IMR-90 (cell line): ENCODE results near the gene TEX53. TPM values are rescaled to one million over a fixed set of nuclear protein-coding genes. Genes with fewer than 3 reads are reported as not detected.

Experiments
- ATAC-seq: fragments of 200-7000 bp; cut with Tn5 transposase; 2 replicates; pipeline ENCODE4 v1.9.1; 2020; ENCODE audit warnings: low read depth, mild to moderate bottlenecking, moderate library complexity
- BruUV-seq: library from RNA; stranded (reverse); fragments of 400-500 nt; replicated peaks from 2 replicates; lab custom pipeline; 2021; lab: Mats Ljungman, UMichigan
- CTCF ChIA-PET: fragments of 300-600 bp; formaldehyde crosslinking; extraction: SDS; loops from one replicate; lab custom pipeline; 2021; ENCODE audit warnings: antibody characterized with exemption; lab: Yijun Ruan, JAX
- POLR2A ChIA-PET: fragments of 300-600 bp; sonication (Branson Sonifier 250); formaldehyde crosslinking; loops from one replicate; lab custom pipeline; 2022; ENCODE audit warnings: antibody characterized with exemption; ENCODE audit not compliant: unreplicated experiment; lab: Charles Lee
- DNase-seq: peaks from one replicate; pipeline ENCODE4 v3.0.0; 2013
- H2AFZ ChIP-seq: replicated peaks from 2 replicates; pipeline ENCODE3; 2013; ENCODE audit warnings: low read length, mild to moderate bottlenecking; ENCODE audit not compliant: poor library complexity
- H2AK5ac ChIP-seq: 2 replicates; pipeline ENCODE4 v1.6.1; 2013; ENCODE audit warnings: low read depth, low read length, inconsistent platforms
- H2AK9ac ChIP-seq: replicated peaks from 2 replicates; pipeline ENCODE3; 2013; ENCODE audit warnings: mild to moderate bottlenecking, low read depth, low read length, moderate library complexity; ENCODE audit not compliant: poor library complexity
- H2BK120ac ChIP-seq: 2 replicates; pipeline ENCODE4 v1.6.1; 2013; ENCODE audit warnings: low read depth, low read length, inconsistent platforms
- H2BK15ac ChIP-seq: 3 replicates; pipeline ENCODE4 v1.6.1; 2013; ENCODE audit warnings: low read depth, low read length, inconsistent platforms
- H2BK20ac ChIP-seq: 2 replicates; pipeline ENCODE4 v1.6.1; 2013; ENCODE audit warnings: low read depth, mild to moderate bottlenecking, inconsistent platforms, low read length, moderate library complexity
- H2BK5ac ChIP-seq: 2 replicates; pipeline ENCODE4 v1.6.1; 2013; ENCODE audit warnings: mild to moderate bottlenecking, low read depth, low read length, inconsistent platforms; ENCODE audit not compliant: poor library complexity, severe bottlenecking
- H3K14ac ChIP-seq: replicated peaks from 2 replicates; pipeline ENCODE4 v1.6.1; 2013; ENCODE audit warnings: low read depth, low read length, inconsistent platforms
- H3K18ac ChIP-seq: 2 replicates; pipeline ENCODE4 v1.6.1; 2013; ENCODE audit warnings: low read depth, low read length, control low read depth
- H3K23ac ChIP-seq: 2 replicates; pipeline ENCODE4 v1.6.1; 2013; ENCODE audit warnings: low read depth, low read length, inconsistent platforms
- H3K27ac ChIP-seq: 2 replicates; pipeline ENCODE4 v1.5.1; 2013; ENCODE audit warnings: mild to moderate bottlenecking, control low read depth, low read length; ENCODE audit not compliant: insufficient read depth
- H3K27me3 ChIP-seq: 2 replicates; pipeline ENCODE4 v1.6.1; 2013; ENCODE audit warnings: low read length; ENCODE audit not compliant: control insufficient read depth, insufficient read depth
- H3K36me3 ChIP-seq: 2 replicates; pipeline ENCODE4 v1.6.1; 2013; ENCODE audit warnings: low read length, mixed read lengths; ENCODE audit not compliant: control insufficient read depth, insufficient read depth
- H3K4ac ChIP-seq: 2 replicates; pipeline ENCODE4 v1.6.1; 2013; ENCODE audit warnings: low read depth, low read length, inconsistent platforms
- H3K4me1 ChIP-seq: 2 replicates; pipeline ENCODE4 v1.6.1; 2013; ENCODE audit warnings: low read length, mixed read lengths; ENCODE audit not compliant: control insufficient read depth, insufficient read depth
- H3K4me2 ChIP-seq: 2 replicates; pipeline ENCODE4 v1.6.1; 2013; ENCODE audit warnings: low read depth, mild to moderate bottlenecking, control low read depth, low read length, moderate library complexity
- H3K4me3 ChIP-seq: 2 replicates; pipeline ENCODE4 v1.5.1; 2013; ENCODE audit warnings: low read depth, mild to moderate bottlenecking, control low read depth, low read length, moderate library complexity; ENCODE audit not compliant: insufficient read depth
- H3K56ac ChIP-seq: 2 replicates; pipeline ENCODE4 v1.6.1; 2013; ENCODE audit warnings: low read length, inconsistent platforms; ENCODE audit not compliant: insufficient read depth; ENCODE audit errors: extremely low read depth
- H3K79me1 ChIP-seq, 2 experiments: 2 replicates each; pipeline ENCODE4 v1.6.1; 2013; ENCODE audit warnings: low read length in 2 of 2, inconsistent platforms in 1 of 2, low read depth in 1 of 2
- H3K9ac ChIP-seq: 2 replicates; pipeline ENCODE4 v1.6.1; 2013; ENCODE audit warnings: low read depth, low read length, control low read depth
- H3K9me1 ChIP-seq: 2 replicates; pipeline ENCODE4 v1.6.1; 2013; ENCODE audit warnings: low read length, inconsistent platforms; ENCODE audit not compliant: insufficient read depth
- H3K9me3 ChIP-seq: 2 replicates; pipeline ENCODE4 v1.6.1; 2013; ENCODE audit warnings: low read length; ENCODE audit not compliant: control insufficient read depth, insufficient read depth
- H4K20me1 ChIP-seq: 2 replicates; pipeline ENCODE4 v1.6.1; 2013; ENCODE audit warnings: low read length, inconsistent platforms; ENCODE audit not compliant: insufficient read depth
- H4K5ac ChIP-seq: 2 replicates; pipeline ENCODE4 v1.6.1; 2013; ENCODE audit warnings: mild to moderate bottlenecking, low read depth, low read length, control low read depth
- H4K8ac ChIP-seq, 2 experiments: 2 replicates each; pipeline ENCODE4 v1.6.1; 2013; ENCODE audit warnings: low read depth in 2 of 2, low read length in 2 of 2, control low read depth in 1 of 2, inconsistent platforms in 1 of 2
- H4K91ac ChIP-seq: 2 replicates; pipeline ENCODE4 v1.6.1; 2013; ENCODE audit warnings: low read depth, low read length, inconsistent platforms; ENCODE audit not compliant: insufficient read depth
- BHLHE40 ChIP-seq: fragments of 150-350 bp; IDR thresholded peaks from 2 replicates; pipeline ENCODE4 v1.6.1; 2016; ENCODE audit warnings: mild to moderate bottlenecking, low read depth, low read length
- CEBPB ChIP-seq: IDR thresholded peaks from 2 replicates; pipeline ENCODE4 v1.6.1; 2012; ENCODE audit warnings: low read depth, low read length, improper control_type of control experiment
- CHD1 ChIP-seq: IDR thresholded peaks from 2 replicates; pipeline ENCODE4 v1.6.1; 2012; ENCODE audit warnings: low read depth, low read length, improper control_type of control experiment
- FOS ChIP-seq: fragments of 150-350 bp; IDR thresholded peaks from 2 replicates; pipeline ENCODE4 v1.6.1; 2016; ENCODE audit warnings: low read depth, low read length
- MAFK ChIP-seq: IDR thresholded peaks from 2 replicates; pipeline ENCODE4 v1.6.1; 2012; ENCODE audit warnings: low read depth, low read length, improper control_type of control experiment
- MAZ ChIP-seq: IDR thresholded peaks from 2 replicates; pipeline ENCODE4 v1.6.1; 2012; ENCODE audit warnings: low read depth, mild to moderate bottlenecking, low read length, improper control_type of control experiment, moderate library complexity, borderline replicate concordance
- NFE2L2 ChIP-seq: fragments of 150-350 bp; IDR thresholded peaks from 2 replicates; pipeline ENCODE4 v1.6.1; 2016; ENCODE audit warnings: low read depth, mild to moderate bottlenecking, low read length
- POLR2A ChIP-seq: IDR thresholded peaks from 2 replicates; pipeline ENCODE4 v1.6.1; 2012; ENCODE audit warnings: mild to moderate bottlenecking, low read depth, low read length
- RAD21 ChIP-seq: IDR thresholded peaks from 2 replicates; pipeline ENCODE4 v1.6.1; 2012; ENCODE audit warnings: low read length, improper control_type of control experiment
- RCOR1 ChIP-seq: IDR thresholded peaks from 2 replicates; pipeline ENCODE4 v1.6.1; 2012; ENCODE audit warnings: mild to moderate bottlenecking, low read length, improper control_type of control experiment; ENCODE audit not compliant: insufficient replicate concordance
- RFX5 ChIP-seq: IDR thresholded peaks from 2 replicates; pipeline ENCODE4 v1.8.0; 2012; ENCODE audit warnings: low read depth, mild to moderate bottlenecking, low read length, moderate library complexity
- SMC3 ChIP-seq: fragments of 150-350 bp; IDR thresholded peaks from 2 replicates; pipeline ENCODE4 v1.6.1; 2016; ENCODE audit warnings: low read depth, mild to moderate bottlenecking, antibody characterized with exemption, low read length, moderate library complexity
- USF2 ChIP-seq: fragments of 150-350 bp; IDR thresholded peaks from 2 replicates; pipeline ENCODE4 v1.6.1; 2017; ENCODE audit warnings: mild to moderate bottlenecking, antibody characterized with exemption, low read length, low read depth
- WGBS, 2 experiments: methylation state at CpG; one replicate each; pipeline versions ENCODE4 v1.1.5 to v1.1.7; 2013; ENCODE audit warnings: missing lambda C conversion rate in 2 of 2; ENCODE audit not compliant: insufficient read length in 1 of 2; ENCODE audit errors: extremely low coverage in 2 of 2; 5-methylcytosine and 5-hydroxymethylcytosine counted together
- dilution Hi-C: fragments of 300-500 bp; cut with HindIII; formaldehyde crosslinking; loops from one replicate; pipeline ENCODE4 v1.14.3; 2018; ENCODE audit warnings: low sequenced_read_pairs; ENCODE audit not compliant: unreplicated experiment
- in situ Hi-C: fragments of 300-500 bp; cut with MboI; formaldehyde crosslinking; loops from 3 replicates; pipeline ENCODE4 v1.14.3; 2019; ENCODE audit warnings: low sequenced_read_pairs, inconsistent platforms, mixed read lengths
- intact Hi-C: fragments of 100-400 bp; cut with micrococcal nuclease; formaldehyde crosslinking; loops from 2 replicates; pipeline ENCODE4 v1.10.0; 2022
- polyA plus RNA-seq, 3 experiments: library from polyadenylated mRNA; depleted of rRNA; stranded (reverse); fragments of >200 nt; gene quantifications; 2 replicates each; pipeline ENCODE4 v1.2.3, GENCODE V29; 2012; ENCODE audit warnings: low replicate concordance in 1 of 3
- total RNA-seq: library from RNA; depleted of rRNA; stranded (reverse); fragments of >200 nt; gene quantifications from 2 replicates; pipeline ENCODE4 v1.2.3, GENCODE V29; 2012

TEX53 gene
- total and polyA plus RNA-seq, 2 of the 4 experiments (the other 2 are of a cell fraction): not detected

- Histone ChIP-seq H3K27me3 (no peaks in the 10 kb centered on the region), H3K23ac (0 out of 2 replicates have a peak overlapping the region, but pooled peaks have one; percentile 23), H4K5ac (no peak overlapping the region), H3K56ac (no peak overlapping the region), H3K9me3 (no peaks in the 10 kb centered on the region), H2BK15ac (peak overlapping the region; percentile 67; the same call in 1 of the 3 replicates), H4K20me1 (no peaks in the 10 kb centered on the region), H3K9me1 (peaks cover 18% of the 10 kb centered on the region), H2BK5ac (no peak overlapping the region), H3K4me1 (peaks cover 13% of the 10 kb centered on the region), H4K8ac (no peak overlapping the region), H2BK120ac (no peak overlapping the region), H2AK9ac (no peak overlapping the region), H3K9ac (no peak overlapping the region), H3K27ac (no peak overlapping the region), H2AFZ (no peak overlapping the region), H3K14ac (peak overlapping the region; percentile 33; the same call in 1 of the 2 replicates), H3K18ac (no peak overlapping the region), H3K4me3 (no peak overlapping the region), H2AK5ac (peak overlapping the region; percentile 5; the same call in 1 of the 2 replicates), H3K36me3 (no peaks in the 10 kb centered on the region), H2BK20ac (peak overlapping the region; percentile 44; the same call in 1 of the 2 replicates), H4K91ac (no peak overlapping the region), H3K79me1 (no peaks in the 10 kb centered on the region), H3K4me2 (no peak overlapping the region), H3K4ac (0 out of 2 replicates have a peak overlapping the region, but pooled peaks have one; percentile 14)
- DNase-seq (peak; percentile 23), ATAC-seq (no peak)
- 80% methylated on average over 2 of the region's 2 CpGs; no CpG with 5 or more reads in 1 of the 2 experiments for whole genome bisulfite sequencing, 2 experiments
- in situ Hi-C loops (no loop called here), intact Hi-C loops (no loop called here), dilution Hi-C loops (no loop called here)
- ChIA-PET CTCF (interaction anchor here (1.5 kb wide), 2 partner anchors 11 to 13 kb away, joined by 3 read pairs; no protein-coding TSS in a partner anchor), POLR2A (no interaction called here)
- TF ChIP-seq POLR2A (no peak), CHD1 (no peak), CEBPB (no peak), RAD21 (no peak), RCOR1 (no peak), RFX5 (no peak), BHLHE40 (no peak), SMC3 (no peak), MAFK (no peak), MAZ (no peak), FOS (no peak), NFE2L2 (no peak), USF2 (no peak)
- no TSS peak for BruUV-seq
These were observed 36.5 kb upstream of the TEX53 start for GRCh38 chr9:114694146-114694545.
